GM23338 (cell line): ENCODE results near the gene ITGA8. TPM values are rescaled to one million over a fixed set of nuclear protein-coding genes. Genes with fewer than 3 reads are reported as not detected.

Experiments
- ATAC-seq: fragments of 200-7000 bp; cut with Tn5 transposase; 3 replicates; pipeline ENCODE4 v1.9.1; 2020
- DNase-seq: peaks from one replicate; pipeline ENCODE4 v3.0.0-alpha.2; 2015; ENCODE audit warnings: low spot score
- H2AFZ ChIP-seq: fragments of 200-600 bp; sonication (generic); 2 replicates; pipeline ENCODE4 v1.8.0; 2016; ENCODE audit warnings: antibody characterized with exemption, mild to moderate bottlenecking, moderate library complexity
- H3F3A ChIP-seq: fragments of 200-600 bp; sonication (generic); replicated peaks from 2 replicates; pipeline ENCODE4 v1.8.0; 2017; ENCODE audit warnings: antibody characterized with exemption, mixed run types, low read depth
- H3K27ac ChIP-seq: fragments of 200-600 bp; sonication (generic); 2 replicates; pipeline ENCODE4 v1.6.1; 2016; ENCODE audit warnings: low read depth
- H3K27me3 ChIP-seq: fragments of 200-600 bp; sonication (generic); 2 replicates; pipeline ENCODE4 v1.8.0; 2016; ENCODE audit warnings: mild to moderate bottlenecking, mixed run types, moderate library complexity; ENCODE audit not compliant: insufficient read depth
- H3K36me3 ChIP-seq: fragments of 200-600 bp; sonication (generic); 2 replicates; pipeline ENCODE4 v1.8.0; 2016; ENCODE audit warnings: mild to moderate bottlenecking; ENCODE audit not compliant: insufficient read depth
- H3K4me1 ChIP-seq: fragments of 200-600 bp; sonication (generic); 2 replicates; pipeline ENCODE4 v1.8.0; 2016; ENCODE audit warnings: mild to moderate bottlenecking, moderate library complexity; ENCODE audit not compliant: insufficient read depth
- H3K4me2 ChIP-seq: fragments of 200-600 bp; sonication (generic); 2 replicates; pipeline ENCODE4 v1.7.1; 2017; ENCODE audit warnings: mixed run types
- H3K4me3 ChIP-seq: fragments of 200-600 bp; sonication (generic); 2 replicates; pipeline ENCODE4 v1.6.1; 2016; ENCODE audit warnings: mixed run types
- H3K79me2 ChIP-seq: fragments of 200-600 bp; sonication (generic); replicated peaks from 2 replicates; pipeline ENCODE4 v1.8.0; 2017; ENCODE audit warnings: mild to moderate bottlenecking; ENCODE audit not compliant: insufficient read depth
- H3K9me2 ChIP-seq: fragments of 200-600 bp; sonication (generic); 2 replicates; pipeline ENCODE4 v1.8.0; 2017; ENCODE audit not compliant: insufficient read depth
- H4K20me1 ChIP-seq: fragments of 200-600 bp; sonication (generic); replicated peaks from 2 replicates; pipeline ENCODE4 v1.8.0; 2017; ENCODE audit warnings: mild to moderate bottlenecking; ENCODE audit not compliant: insufficient read depth
- H3K27ac Mint-ChIP-seq: 2 replicates; pipeline ENCODE4 v1.8.0; 2020; ENCODE audit warnings: inconsistent platforms, mild to moderate bottlenecking, moderate library complexity, mixed read lengths
- H3K27me3 Mint-ChIP-seq: 3 replicates; pipeline ENCODE4 v1.8.0; 2022; ENCODE audit warnings: low read depth, mild to moderate bottlenecking, moderate library complexity, mixed read lengths, inconsistent platforms; ENCODE audit not compliant: insufficient read depth, poor library complexity
- H3K36me3 Mint-ChIP-seq: 3 replicates; pipeline ENCODE4 v1.8.0; 2021; ENCODE audit warnings: low read depth, mild to moderate bottlenecking, inconsistent platforms, moderate library complexity, mixed read lengths
- H3K4me1 Mint-ChIP-seq: 3 replicates; pipeline ENCODE4 v1.8.0; 2020; ENCODE audit warnings: mild to moderate bottlenecking, inconsistent platforms, mixed read lengths
- H3K4me3 Mint-ChIP-seq: 3 replicates; pipeline ENCODE4 v1.8.0; 2021; ENCODE audit warnings: moderate library complexity, mild to moderate bottlenecking, inconsistent platforms, mixed read lengths
- H3K9me3 Mint-ChIP-seq: 3 replicates; pipeline ENCODE4 v1.8.0; 2020; ENCODE audit warnings: moderate library complexity, mild to moderate bottlenecking, inconsistent platforms, mixed read lengths
- CREB1 ChIP-seq: fragments of 250-450 bp; sonication (Bioruptor Pico); IDR thresholded peaks from 2 replicates; pipeline ENCODE4 v1.5.0; 2020; ENCODE audit warnings: low read depth, mild to moderate bottlenecking, moderate library complexity
- EZH2 ChIP-seq: fragments of 200-600 bp; sonication (generic); IDR thresholded peaks from one replicate; pipeline ENCODE4 v1.8.0; 2017; ENCODE audit warnings: antibody characterized with exemption, mild to moderate bottlenecking, low read depth; ENCODE audit not compliant: unreplicated experiment
- EZH2phosphoT487 ChIP-seq: fragments of 200-600 bp; sonication (generic); IDR thresholded peaks from one replicate; pipeline ENCODE4 v1.8.1; 2018; ENCODE audit warnings: antibody characterized with exemption; ENCODE audit not compliant: unreplicated experiment
- JUNB ChIP-seq: IDR thresholded peaks from one replicate; pipeline ENCODE4 v1.6.1; 2016; ENCODE audit warnings: antibody characterized with exemption; ENCODE audit not compliant: unreplicated experiment
- POLR2AphosphoS5 ChIP-seq: IDR thresholded peaks from 2 replicates; pipeline ENCODE4 v1.6.1; 2016; ENCODE audit warnings: antibody characterized with exemption, low read depth
- STAT1 ChIP-seq: IDR thresholded peaks from one replicate; pipeline ENCODE4 v1.6.1; 2016; ENCODE audit warnings: antibody characterized with exemption; ENCODE audit not compliant: unreplicated experiment
- ZNF114 ChIP-seq: fragments of 250-450 bp; sonication (Bioruptor Pico); IDR thresholded peaks from 2 replicates; pipeline ENCODE4 v1.5.0; 2020; ENCODE audit warnings: mild to moderate bottlenecking, moderate library complexity
- ZNF331 ChIP-seq: fragments of 250-450 bp; sonication (Bioruptor Pico); IDR thresholded peaks from 2 replicates; pipeline ENCODE4 v1.5.0; 2020; ENCODE audit warnings: low read depth, mild to moderate bottlenecking, moderate library complexity
- polyA plus RNA-seq: library from polyadenylated mRNA; unstranded; fragments of >200 nt; fragmentation: Nextera tagmentation; extraction: Ambion mirVana; gene quantifications from 2 replicates; pipeline ENCODE4 v1.2.1, GENCODE V29; 2016
- total RNA-seq: library from RNA; depleted of rRNA; stranded (reverse); fragments of >200 nt; shearing (Covaris generic); gene quantifications from 2 replicates; pipeline ENCODE4 v1.2.3, GENCODE V29; 2014
- TF ChIP-seq, protein P1 (sequence below), 2 experiments: fragments of 200-600 bp in 1 of 2; sonication (generic) in 1 of 2; conservative IDR thresholded peaks; 2 replicates each; pipeline versions ENCODE4 v1.5.1 to v1.6.1; 2016 to 2017; ENCODE audit warnings: antibody characterized with exemption in 2 of 2, low read depth in 2 of 2, mild to moderate bottlenecking in 2 of 2, moderate library complexity in 1 of 2
- TF ChIP-seq, protein P2 (sequence below): IDR thresholded peaks from 2 replicates; pipeline ENCODE4 v1.6.1; 2016; ENCODE audit warnings: antibody characterized with exemption
- TF ChIP-seq, protein P3 (sequence below): IDR thresholded peaks from one replicate; pipeline ENCODE4 v1.6.1; 2018; ENCODE audit warnings: antibody characterized with exemption; ENCODE audit not compliant: unreplicated experiment

The ITGA8 gene
- total and polyA plus RNA-seq, 2 experiments from 2014 or later: not detected

DNA sequence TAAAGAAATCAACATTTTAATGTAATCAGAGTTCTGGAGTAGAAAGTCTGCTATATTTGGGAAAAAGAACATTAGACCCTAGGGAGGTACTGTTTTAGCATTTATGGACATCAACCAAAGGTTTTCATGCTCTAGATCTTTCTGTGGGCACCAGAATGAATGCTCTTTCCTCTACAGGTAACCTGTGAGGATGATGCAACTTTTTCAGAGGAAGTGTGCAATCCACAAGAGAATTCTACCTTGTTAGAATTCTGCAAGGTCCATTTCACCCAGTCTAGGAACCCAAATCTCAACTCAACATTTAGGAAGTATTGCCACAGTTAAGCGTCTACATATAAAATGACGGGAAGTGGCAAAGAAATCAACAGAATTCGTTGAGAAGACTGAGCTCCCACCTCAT, 208.8 kb downstream of the ITGA8 start:
- no peak for TF ChIP-seq JUNB
- TF ChIP-seq POLR2AphosphoS5: no peak
- TF ChIP-seq, protein P1, sequence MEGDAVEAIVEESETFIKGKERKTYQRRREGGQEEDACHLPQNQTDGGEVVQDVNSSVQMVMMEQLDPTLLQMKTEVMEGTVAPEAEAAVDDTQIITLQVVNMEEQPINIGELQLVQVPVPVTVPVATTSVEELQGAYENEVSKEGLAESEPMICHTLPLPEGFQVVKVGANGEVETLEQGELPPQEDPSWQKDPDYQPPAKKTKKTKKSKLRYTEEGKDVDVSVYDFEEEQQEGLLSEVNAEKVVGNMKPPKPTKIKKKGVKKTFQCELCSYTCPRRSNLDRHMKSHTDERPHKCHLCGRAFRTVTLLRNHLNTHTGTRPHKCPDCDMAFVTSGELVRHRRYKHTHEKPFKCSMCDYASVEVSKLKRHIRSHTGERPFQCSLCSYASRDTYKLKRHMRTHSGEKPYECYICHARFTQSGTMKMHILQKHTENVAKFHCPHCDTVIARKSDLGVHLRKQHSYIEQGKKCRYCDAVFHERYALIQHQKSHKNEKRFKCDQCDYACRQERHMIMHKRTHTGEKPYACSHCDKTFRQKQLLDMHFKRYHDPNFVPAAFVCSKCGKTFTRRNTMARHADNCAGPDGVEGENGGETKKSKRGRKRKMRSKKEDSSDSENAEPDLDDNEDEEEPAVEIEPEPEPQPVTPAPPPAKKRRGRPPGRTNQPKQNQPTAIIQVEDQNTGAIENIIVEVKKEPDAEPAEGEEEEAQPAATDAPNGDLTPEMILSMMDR (conservative IDR thresholded peaks at IDR 0.05; ENCODE audit: low read depth in 2 of 2): no peak
- TF ChIP-seq, protein P2, sequence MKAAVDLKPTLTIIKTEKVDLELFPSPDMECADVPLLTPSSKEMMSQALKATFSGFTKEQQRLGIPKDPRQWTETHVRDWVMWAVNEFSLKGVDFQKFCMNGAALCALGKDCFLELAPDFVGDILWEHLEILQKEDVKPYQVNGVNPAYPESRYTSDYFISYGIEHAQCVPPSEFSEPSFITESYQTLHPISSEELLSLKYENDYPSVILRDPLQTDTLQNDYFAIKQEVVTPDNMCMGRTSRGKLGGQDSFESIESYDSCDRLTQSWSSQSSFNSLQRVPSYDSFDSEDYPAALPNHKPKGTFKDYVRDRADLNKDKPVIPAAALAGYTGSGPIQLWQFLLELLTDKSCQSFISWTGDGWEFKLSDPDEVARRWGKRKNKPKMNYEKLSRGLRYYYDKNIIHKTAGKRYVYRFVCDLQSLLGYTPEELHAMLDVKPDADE: no peak
- TF ChIP-seq ZNF331 (CRISPR knock-in tag): no peak
- TF ChIP-seq STAT1: no peak
- no peak for TF ChIP-seq ZNF114 (CRISPR knock-in tag)
- no peak for TF ChIP-seq EZH2phosphoT487
- no peak for TF ChIP-seq EZH2
- TF ChIP-seq, protein P3, sequence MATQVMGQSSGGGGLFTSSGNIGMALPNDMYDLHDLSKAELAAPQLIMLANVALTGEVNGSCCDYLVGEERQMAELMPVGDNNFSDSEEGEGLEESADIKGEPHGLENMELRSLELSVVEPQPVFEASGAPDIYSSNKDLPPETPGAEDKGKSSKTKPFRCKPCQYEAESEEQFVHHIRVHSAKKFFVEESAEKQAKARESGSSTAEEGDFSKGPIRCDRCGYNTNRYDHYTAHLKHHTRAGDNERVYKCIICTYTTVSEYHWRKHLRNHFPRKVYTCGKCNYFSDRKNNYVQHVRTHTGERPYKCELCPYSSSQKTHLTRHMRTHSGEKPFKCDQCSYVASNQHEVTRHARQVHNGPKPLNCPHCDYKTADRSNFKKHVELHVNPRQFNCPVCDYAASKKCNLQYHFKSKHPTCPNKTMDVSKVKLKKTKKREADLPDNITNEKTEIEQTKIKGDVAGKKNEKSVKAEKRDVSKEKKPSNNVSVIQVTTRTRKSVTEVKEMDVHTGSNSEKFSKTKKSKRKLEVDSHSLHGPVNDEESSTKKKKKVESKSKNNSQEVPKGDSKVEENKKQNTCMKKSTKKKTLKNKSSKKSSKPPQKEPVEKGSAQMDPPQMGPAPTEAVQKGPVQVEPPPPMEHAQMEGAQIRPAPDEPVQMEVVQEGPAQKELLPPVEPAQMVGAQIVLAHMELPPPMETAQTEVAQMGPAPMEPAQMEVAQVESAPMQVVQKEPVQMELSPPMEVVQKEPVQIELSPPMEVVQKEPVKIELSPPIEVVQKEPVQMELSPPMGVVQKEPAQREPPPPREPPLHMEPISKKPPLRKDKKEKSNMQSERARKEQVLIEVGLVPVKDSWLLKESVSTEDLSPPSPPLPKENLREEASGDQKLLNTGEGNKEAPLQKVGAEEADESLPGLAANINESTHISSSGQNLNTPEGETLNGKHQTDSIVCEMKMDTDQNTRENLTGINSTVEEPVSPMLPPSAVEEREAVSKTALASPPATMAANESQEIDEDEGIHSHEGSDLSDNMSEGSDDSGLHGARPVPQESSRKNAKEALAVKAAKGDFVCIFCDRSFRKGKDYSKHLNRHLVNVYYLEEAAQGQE: no peak
- TF ChIP-seq CREB1: no peak
- Mint-ChIP-seq H3K4me3 (no peak overlapping the region), H3K27ac (no peak overlapping the region), H3K36me3 (no peaks in the 10 kb centered on the region), H3K9me3 (no peaks in the 10 kb centered on the region), H3K4me1 (peaks cover 5% of the 10 kb centered on the region; the same call in 1 of the 3 replicates), H3K27me3 (no peaks in the 10 kb centered on the region)
- Histone ChIP-seq H3F3A (no peaks in the 10 kb centered on the region), H3K79me2 (no peaks in the 10 kb centered on the region), H3K36me3 (no peaks in the 10 kb centered on the region), H4K20me1 (no peaks in the 10 kb centered on the region), H3K27ac (no peak overlapping the region), H3K27me3 (no peaks in the 10 kb centered on the region), H3K4me1 (no peaks in the 10 kb centered on the region; the same call in 1 of the 2 replicates), H3K9me2 (no peaks in the 10 kb centered on the region), H2AFZ (no peak overlapping the region), H3K4me3 (no peak overlapping the region), H3K4me2 (no peak overlapping the region)
- ATAC-seq: no peak
- no peak for DNase-seq
